Activated T-helper 1 cell treated with anti-CD3 and anti-CD28 coated beads, Interleukin-12 subunit alpha, Interleukin-12 subunit beta, Interleukin-2, Interleukin-4 antibody, amounts not matched to agents 30 ng/mL and 10 ng/mL and 1 ng/mL, durations not matched to agents 14 hours and 24 hours and 36 hours (primary cell): ENCODE data around the gene LAMA4. TPM values are rescaled to one million over a fixed set of nuclear protein-coding genes. Genes with fewer than 3 reads are reported as not detected.

ENCODE experiments used
- DNase-seq: peaks from one replicate; pipeline ENCODE4 v3.0.0; 2021; ENCODE audit warnings: low spot score
- H3K27ac Mint-ChIP-seq: one replicate; pipeline ENCODE4 v1.8.0; 2021; ENCODE audit warnings: mild to moderate bottlenecking, mixed read lengths
- H3K27me3 Mint-ChIP-seq: one replicate; pipeline ENCODE4 v1.8.0; 2022; ENCODE audit warnings: mild to moderate bottlenecking, moderate library complexity, mixed read lengths; ENCODE audit not compliant: insufficient read depth
- H3K36me3 Mint-ChIP-seq: one replicate; pipeline ENCODE4 v1.8.0; 2021; ENCODE audit warnings: low read depth, mixed read lengths
- H3K4me1 Mint-ChIP-seq: one replicate; pipeline ENCODE4 v1.8.0; 2021; ENCODE audit warnings: low read depth, mixed read lengths
- H3K4me3 Mint-ChIP-seq: one replicate; pipeline ENCODE4 v1.8.0; 2021; ENCODE audit warnings: mild to moderate bottlenecking, moderate library complexity, mixed read lengths
- H3K9me3 Mint-ChIP-seq: one replicate; pipeline ENCODE4 v1.8.0; 2021; ENCODE audit warnings: mixed read lengths
- intact Hi-C: fragments of 100-400 bp; cut with micrococcal nuclease; formaldehyde crosslinking; loops from one replicate; pipeline ENCODE4 v1.15.1; 2024
- total RNA-seq: library from RNA; stranded (reverse); gene quantifications from 2 replicates; pipeline ENCODE4 v1.2.3, GENCODE V29; 2022

LAMA4 gene
- total RNA-seq, 1 donor from 2014 or later, result not detected

DNA sequence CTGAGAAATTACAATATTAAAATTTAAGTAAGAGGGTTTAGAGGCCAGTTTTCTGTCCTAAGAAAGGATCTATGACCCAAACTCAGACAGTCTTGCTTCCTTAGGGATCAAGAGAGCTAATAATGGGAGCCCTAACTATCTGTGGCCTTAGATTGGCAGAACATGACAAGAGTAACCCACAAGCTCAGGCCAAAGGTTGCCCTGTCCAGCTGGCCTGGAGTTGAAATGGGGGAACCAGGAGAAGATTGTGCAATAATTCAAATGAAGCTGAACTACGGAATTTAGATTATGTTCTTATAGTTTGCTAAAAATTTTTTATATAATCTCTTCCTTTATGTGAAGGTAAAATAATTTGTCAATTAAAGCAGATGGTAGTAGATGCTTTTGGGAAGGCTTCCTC is 26.4 kb downstream of the LAMA4 start:
- no peaks in the 10 kb centered on the region for H3K4me1 Mint-ChIP-seq
- no peak for DNase-seq
- H3K27me3 Mint-ChIP-seq, result peaks cover 23% of the 10 kb centered on the region
- H3K27ac Mint-ChIP-seq, result no peak overlapping the region
- intact Hi-C loops, result no loop called here
- H3K36me3 Mint-ChIP-seq, result no peaks in the 10 kb centered on the region
- no peak overlapping the region for H3K4me3 Mint-ChIP-seq
- no peaks in the 10 kb centered on the region for H3K9me3 Mint-ChIP-seq

DNA sequence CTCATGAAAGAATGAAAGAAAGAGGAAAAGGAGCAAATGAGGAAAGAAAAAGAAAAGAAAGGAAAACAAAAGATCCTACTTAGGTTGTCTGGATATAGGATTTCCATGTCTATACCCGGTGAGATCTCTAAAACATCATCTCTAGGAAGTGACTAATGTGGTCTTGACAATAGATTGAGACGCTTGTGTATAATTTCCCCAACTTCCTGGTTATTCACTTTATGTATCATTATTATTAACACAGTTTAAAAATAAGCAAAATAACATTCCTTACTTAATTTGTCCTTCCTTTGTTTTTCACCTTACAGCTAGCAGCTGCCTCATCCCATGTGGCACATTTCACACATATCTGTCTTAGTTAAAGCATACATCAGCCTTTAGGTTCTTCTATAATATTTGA is 27.0 kb downstream of the LAMA4 start:
- H3K4me1 Mint-ChIP-seq, result no peaks in the 10 kb centered on the region
- intact Hi-C loops, result no loop called here
- H3K36me3 Mint-ChIP-seq, result no peaks in the 10 kb centered on the region
- H3K27me3 Mint-ChIP-seq, result peaks cover 23% of the 10 kb centered on the region
- DNase-seq, result no peak
- H3K9me3 Mint-ChIP-seq, result no peaks in the 10 kb centered on the region
- H3K27ac Mint-ChIP-seq, result no peak overlapping the region
- no peak overlapping the region for H3K4me3 Mint-ChIP-seq

DNA sequence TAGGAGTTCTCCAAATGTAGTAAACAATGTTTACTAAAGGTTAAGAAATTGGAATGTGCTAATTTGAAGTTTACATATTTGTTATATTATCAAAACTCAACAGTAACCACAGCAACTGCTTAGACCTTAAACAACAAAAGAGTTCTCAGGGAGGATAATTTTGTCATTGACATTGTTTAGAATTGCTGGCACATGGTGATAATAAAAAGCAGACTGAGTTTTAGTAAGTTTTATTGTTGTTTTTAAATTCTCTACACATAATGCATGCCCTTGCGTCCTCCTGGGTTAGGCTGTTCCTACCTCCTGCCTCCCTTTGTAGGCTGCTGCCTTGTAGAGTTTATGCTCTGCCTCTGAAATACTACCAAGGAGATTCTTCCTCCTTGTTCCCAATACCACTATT is 28.7 kb downstream of the LAMA4 start:
- no peak overlapping the region for H3K27ac Mint-ChIP-seq

DNA sequence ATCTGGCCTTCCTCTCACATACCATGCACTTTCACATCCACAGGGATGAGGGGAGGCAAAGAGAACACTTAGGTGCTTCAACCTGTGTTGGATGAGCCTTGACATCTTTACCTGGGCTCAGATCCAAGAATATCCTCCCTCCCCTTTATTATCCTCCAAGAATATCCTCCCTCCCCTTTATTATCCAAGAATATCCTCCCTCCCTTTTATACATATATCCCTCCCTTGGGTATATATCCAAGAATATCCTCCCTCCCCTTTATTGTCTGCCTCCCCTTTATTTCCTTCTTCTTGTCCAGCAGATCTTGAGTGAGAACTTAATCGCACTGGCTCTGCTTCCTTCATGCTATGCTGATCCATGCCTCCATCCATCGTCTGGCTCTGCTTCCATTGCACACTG is 30.3 kb downstream of the LAMA4 start:
- Mint-ChIP-seq H3K36me3 (no peaks in the 10 kb centered on the region), H3K4me1 (no peaks in the 10 kb centered on the region), H3K4me3 (no peak overlapping the region), H3K27me3 (peaks cover 28% of the 10 kb centered on the region), H3K27ac (no peak overlapping the region), H3K9me3 (no peaks in the 10 kb centered on the region)
- DNase-seq, result no peak
- intact Hi-C loops, result no loop called here

More for the DNA sequence above, 28.7 kb downstream of the LAMA4 start:
- peaks cover 24% of the 10 kb centered on the region for H3K27me3 Mint-ChIP-seq
- no peak for DNase-seq
- H3K9me3 Mint-ChIP-seq, result no peaks in the 10 kb centered on the region
- no peaks in the 10 kb centered on the region for H3K4me1 Mint-ChIP-seq
- H3K4me3 Mint-ChIP-seq, result no peak overlapping the region
- no peaks in the 10 kb centered on the region for H3K36me3 Mint-ChIP-seq
- intact Hi-C loops, result no loop called here

DNA sequence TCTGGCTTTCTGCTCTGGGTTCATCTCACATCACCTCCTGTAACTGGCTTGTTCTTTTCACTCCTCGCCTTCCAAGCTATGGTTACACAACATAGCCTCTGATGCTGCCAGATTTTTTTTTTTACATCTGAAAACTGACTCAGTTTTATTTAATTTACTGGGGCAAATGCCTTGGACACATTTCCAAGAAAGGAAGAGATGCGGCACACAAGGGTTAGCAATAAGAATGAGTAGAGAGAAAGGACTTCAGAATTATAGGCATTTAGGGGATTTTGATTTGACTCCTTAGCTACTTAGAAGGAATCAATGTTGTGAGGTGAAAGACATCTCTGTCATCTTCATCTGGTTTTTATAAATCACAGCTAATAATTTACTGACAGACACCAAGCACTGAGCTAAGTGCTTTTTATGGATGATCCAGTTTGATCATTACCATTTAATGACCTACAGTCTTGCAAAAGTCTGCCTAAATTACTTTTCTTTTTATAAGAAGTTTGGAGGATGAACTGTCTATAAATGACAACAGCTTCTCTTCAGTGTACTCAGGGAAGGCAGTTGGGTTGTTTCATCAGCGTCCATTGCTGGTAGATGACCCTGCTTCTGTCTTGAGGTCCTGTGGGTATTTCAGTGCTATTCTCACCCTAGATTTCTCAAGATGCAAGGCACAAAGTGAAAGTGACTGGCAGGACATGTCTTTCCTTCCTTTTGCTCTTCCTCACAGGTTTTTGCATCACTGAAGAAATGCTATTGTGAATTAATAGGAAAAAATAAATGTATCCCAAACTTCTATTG is 31.1 kb downstream of the LAMA4 start:
- no peak overlapping the region for H3K4me3 Mint-ChIP-seq
- H3K27me3 Mint-ChIP-seq, result peaks cover 26% of the 10 kb centered on the region
- no peaks in the 10 kb centered on the region for H3K9me3 Mint-ChIP-seq
- DNase-seq, result no peak
- H3K27ac Mint-ChIP-seq, result no peak overlapping the region
- H3K4me1 Mint-ChIP-seq, result no peaks in the 10 kb centered on the region
- no peaks in the 10 kb centered on the region for H3K36me3 Mint-ChIP-seq
- intact Hi-C loops, result no loop called here

DNA sequence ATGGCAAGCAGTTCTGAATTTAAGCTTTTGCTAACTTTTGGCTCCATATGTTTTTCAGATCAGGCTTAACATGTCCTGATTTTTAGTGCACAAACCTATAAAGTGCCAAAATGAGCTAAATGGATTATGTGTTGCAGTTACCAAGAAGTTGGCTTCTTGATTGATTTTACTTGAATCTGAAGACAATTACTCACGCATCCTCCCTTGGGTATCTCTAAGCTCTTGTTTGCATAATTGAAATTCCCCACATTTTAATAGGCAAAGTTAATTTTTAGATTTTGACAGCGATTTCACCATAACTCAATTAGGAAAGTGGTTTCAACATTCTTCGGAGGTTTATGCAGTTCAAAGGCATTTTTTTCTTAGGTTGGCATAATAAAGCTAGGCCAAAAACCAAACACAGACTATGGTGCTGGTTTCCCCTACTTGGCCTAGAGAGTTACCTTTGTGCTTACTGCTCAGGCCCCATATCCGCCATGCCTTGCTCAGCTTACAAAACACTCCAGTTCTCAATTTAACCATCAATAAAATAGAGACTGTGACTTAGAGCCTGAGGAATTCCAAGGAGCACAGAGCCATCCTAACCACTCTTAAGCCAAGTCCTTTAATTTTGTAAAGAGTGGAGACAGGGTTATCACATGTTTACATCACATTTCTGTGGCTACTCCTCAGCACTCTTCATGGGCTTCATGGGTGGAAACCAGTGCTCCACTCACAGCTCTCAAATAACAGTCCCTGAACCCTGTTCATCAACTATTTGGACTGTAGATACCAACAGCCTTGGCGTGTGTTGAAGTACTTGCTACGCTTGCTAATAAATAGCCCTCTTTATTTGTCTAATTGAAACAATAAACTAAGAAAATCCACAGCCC is 32.1 kb downstream of the LAMA4 start:
- H3K4me1 Mint-ChIP-seq, result no peaks in the 10 kb centered on the region
- no peak for DNase-seq
- intact Hi-C loops, result no loop called here
- no peaks in the 10 kb centered on the region for H3K9me3 Mint-ChIP-seq
- H3K36me3 Mint-ChIP-seq, result no peaks in the 10 kb centered on the region
- no peak overlapping the region for H3K4me3 Mint-ChIP-seq
- no peak overlapping the region for H3K27ac Mint-ChIP-seq
- H3K27me3 Mint-ChIP-seq, result peaks cover 30% of the 10 kb centered on the region

DNA sequence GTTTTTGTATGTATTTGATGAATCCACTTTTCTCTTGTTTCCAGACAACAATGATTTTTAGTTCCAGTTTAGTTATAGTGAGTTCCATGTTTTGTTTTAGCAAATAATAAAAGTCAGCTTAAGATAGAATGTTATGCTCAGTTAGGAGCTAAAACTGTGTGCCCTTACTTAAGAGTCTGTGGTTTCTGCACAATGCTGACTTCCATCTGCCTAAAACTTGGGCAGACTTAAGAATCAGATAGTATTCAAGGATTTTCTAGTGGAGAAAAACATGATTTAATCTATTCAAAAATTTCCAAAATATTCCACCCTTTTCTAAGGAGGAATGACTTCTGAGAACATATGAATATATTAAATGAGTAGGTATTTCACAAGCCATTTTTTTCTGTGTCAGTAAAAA is 32.8 kb downstream of the LAMA4 start:
- Mint-ChIP-seq H3K27ac (no peak overlapping the region), H3K4me1 (no peaks in the 10 kb centered on the region), H3K36me3 (no peaks in the 10 kb centered on the region), H3K4me3 (no peak overlapping the region), H3K9me3 (no peaks in the 10 kb centered on the region), H3K27me3 (peaks cover 32% of the 10 kb centered on the region)
- intact Hi-C loops, result no loop called here
- no peak for DNase-seq

DNA sequence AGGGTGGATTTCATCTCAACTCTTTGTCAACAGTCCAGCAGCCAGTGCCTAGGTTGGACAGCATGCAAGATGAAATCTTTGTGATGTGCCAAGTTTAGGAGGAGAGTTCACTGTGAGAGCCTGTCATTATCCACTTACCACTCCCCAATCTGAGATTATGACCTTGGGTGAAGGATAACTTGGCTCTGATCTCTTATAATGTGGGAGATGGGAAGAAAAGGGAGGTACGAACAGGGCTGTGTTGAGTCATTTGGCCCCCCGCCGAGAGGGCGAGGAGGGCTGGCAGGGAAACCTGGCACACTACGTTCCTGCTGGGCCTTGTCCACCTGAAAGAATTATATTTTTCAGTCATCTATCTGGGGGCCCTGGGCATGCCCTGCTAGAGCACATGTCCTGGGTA is 35.8 kb downstream of the LAMA4 start:
- no peaks in the 10 kb centered on the region for H3K9me3 Mint-ChIP-seq
- no peak overlapping the region for H3K4me3 Mint-ChIP-seq
- H3K27me3 Mint-ChIP-seq, result peaks cover 23% of the 10 kb centered on the region
- H3K4me1 Mint-ChIP-seq, result no peaks in the 10 kb centered on the region
- intact Hi-C loops, result no loop called here
- H3K27ac Mint-ChIP-seq, result no peak overlapping the region
- no peaks in the 10 kb centered on the region for H3K36me3 Mint-ChIP-seq
- no peak for DNase-seq

DNA sequence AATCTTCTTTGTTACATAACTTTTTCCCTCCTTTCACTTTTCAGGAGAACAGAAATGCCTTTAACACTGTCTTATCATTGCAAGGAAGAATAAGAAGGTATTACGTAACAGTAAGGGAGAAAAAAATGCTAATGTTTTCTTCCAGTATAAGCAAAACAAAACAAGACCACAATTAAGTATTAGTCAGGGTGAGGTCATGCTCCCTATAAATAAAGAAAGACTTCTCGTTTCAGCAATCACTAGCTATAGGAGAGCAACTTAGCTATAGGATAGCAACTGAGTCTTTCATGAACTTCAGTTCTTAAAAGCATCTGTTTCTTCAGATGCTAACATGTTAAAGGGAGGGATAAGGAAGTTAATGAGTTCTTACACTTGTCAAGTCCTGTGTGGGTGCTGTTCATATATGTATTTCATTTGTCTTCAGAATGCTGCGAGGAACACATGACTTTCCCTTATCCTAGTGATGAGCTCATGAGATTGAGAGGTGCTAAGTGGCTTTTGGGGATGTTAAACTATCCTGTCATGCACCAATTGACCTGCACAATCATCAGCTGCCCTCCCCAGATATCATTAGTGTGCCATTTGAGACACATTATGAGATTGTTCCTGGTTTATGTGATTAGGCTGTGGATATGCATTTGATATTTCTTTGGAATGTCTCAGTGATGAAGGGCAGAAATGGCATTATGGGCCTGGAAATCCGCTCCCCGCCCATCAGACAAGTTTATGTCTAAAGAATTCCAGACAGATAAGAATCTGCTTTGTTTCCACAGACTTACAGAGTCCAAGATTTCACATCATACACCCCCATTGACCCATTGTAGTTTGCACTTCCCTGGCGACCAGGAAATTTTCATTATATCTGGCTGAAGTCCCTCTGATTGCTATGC is 37.5 kb downstream of the LAMA4 start:
- H3K4me1 Mint-ChIP-seq, result no peaks in the 10 kb centered on the region
- H3K4me3 Mint-ChIP-seq, result no peak overlapping the region
- H3K9me3 Mint-ChIP-seq, result no peaks in the 10 kb centered on the region
- peaks cover 22% of the 10 kb centered on the region for H3K27me3 Mint-ChIP-seq
- no peak for DNase-seq
- no peak overlapping the region for H3K27ac Mint-ChIP-seq
- no peaks in the 10 kb centered on the region for H3K36me3 Mint-ChIP-seq
- intact Hi-C loops, result no loop called here

DNA sequence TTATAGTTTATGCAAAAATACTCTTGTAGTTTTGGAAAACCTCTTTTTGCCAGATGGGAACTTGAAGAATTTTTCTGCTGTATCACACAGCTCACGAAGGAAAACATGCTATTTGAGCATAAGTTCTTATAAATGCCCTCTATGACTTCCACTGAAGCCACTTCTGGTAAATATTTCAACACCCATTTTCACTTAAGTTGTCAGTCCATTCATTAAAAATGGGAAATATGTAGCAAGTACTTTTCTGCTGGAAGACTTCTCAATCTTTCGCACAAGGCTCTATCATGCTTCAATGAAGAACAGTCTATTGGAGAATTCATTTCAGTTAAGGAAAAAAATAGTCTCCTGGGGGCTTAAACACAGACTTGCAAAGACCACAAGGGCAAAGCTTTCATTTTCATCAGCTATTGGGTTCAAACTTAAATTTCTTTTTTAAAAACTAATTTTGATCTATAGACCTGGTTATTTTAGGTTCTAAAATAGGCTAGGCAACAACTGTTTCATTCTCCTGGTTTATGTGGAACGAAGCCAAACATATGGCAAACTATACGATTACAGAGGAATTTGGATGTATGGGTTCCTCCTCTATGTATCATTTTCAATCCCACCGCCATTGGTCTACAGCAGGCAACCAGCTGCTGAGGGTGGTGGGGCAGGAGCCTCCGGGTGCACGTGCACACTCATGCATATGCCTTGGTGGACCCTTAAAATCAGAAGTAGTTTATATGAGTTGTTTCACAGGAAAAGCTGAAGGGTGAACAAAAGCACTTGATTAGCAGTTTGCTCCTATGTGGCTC is 38.7 kb downstream of the LAMA4 start:
- DNase-seq, result no peak
- H3K36me3 Mint-ChIP-seq, result no peaks in the 10 kb centered on the region
- intact Hi-C loops, result no loop called here
- H3K4me3 Mint-ChIP-seq, result no peak overlapping the region
- H3K27me3 Mint-ChIP-seq, result peaks cover 22% of the 10 kb centered on the region
- H3K27ac Mint-ChIP-seq, result no peak overlapping the region
- H3K9me3 Mint-ChIP-seq, result no peaks in the 10 kb centered on the region
- H3K4me1 Mint-ChIP-seq, result no peaks in the 10 kb centered on the region

DNA sequence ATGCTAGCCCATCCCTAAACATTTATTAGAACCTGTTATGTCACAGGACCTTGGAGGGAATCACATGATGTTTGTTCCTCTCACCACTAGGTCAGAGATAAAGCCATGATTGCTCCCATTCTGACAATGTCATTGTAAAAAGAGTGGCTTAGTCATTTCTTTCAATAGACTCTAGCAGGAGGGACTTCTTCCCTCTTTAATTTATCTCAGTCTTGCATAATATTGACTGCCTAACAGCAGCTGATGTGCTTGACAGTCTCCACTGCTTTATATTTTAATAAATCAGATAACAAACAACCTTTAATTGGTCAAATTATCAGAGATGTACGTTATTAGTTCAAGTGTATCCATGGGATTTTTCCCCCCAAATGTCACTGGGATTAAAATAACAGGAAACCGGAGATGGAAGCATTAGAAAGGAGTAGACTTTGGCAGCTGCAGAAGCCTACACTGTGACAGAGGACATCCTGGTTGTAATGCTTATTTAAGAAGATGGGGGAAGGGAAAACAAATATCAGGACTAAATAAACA is 39.6 kb downstream of the LAMA4 start:
- intact Hi-C loops, result no loop called here
- Mint-ChIP-seq H3K4me3 (no peak overlapping the region), H3K27me3 (peaks cover 23% of the 10 kb centered on the region)

DNA sequence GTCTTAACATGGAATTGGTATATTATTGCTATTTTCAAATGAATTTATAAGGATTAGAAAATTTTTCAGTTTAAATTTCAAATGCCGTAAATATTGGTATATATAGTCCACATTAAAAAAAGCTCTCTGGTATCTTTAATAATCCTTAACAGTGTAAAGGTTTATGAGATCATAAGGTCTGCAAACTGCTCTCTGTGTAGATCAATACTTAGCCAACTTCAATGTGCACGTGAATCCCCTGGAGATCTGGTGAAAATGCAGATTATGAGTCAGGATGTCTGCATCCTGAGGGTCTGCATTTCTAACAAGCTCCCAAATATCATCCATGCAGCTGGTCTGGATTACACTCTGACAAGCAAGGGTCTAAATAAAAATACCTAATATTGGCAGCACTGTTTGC is 43.5 kb downstream of the LAMA4 start:
- Mint-ChIP-seq H3K9me3 (no peaks in the 10 kb centered on the region), H3K27ac (no peak overlapping the region), H3K4me3 (no peak overlapping the region), H3K27me3 (peaks cover 10% of the 10 kb centered on the region), H3K36me3 (no peaks in the 10 kb centered on the region), H3K4me1 (no peaks in the 10 kb centered on the region)
- intact Hi-C loops, result no loop called here
- DNase-seq, result no peak

More for the DNA sequence above, 39.6 kb downstream of the LAMA4 start:
- DNase-seq, result no peak
- Mint-ChIP-seq H3K36me3 (no peaks in the 10 kb centered on the region), H3K27ac (no peak overlapping the region), H3K9me3 (no peaks in the 10 kb centered on the region), H3K4me1 (no peaks in the 10 kb centered on the region)
